Psoas muscle (tissue), 8 donors: ENCODE data around the gene ZNF652. TPM values are rescaled to one million over a fixed set of nuclear protein-coding genes. Genes with fewer than 3 reads are reported as not detected.

Source experiments
- ATAC-seq, 4 donors: fragments of 200-7000 bp; cut with Tn5 transposase; one replicate each; pipeline ENCODE4 v1.9.1; 2020; ENCODE audit warnings: moderate library complexity in 3 of 4, mild to moderate bottlenecking in 2 of 4
- DNase-seq, 2 donors: peaks; one replicate each; pipeline ENCODE4 v3.0.0-alpha.2; 2020
- H3K27ac ChIP-seq: fragments of 200-600 bp; one replicate; pipeline ENCODE4 v1.8.0; 2022
- H3K27me3 ChIP-seq, 3 donors: fragments of 200-600 bp in 1 of 3; one replicate each; pipeline versions ENCODE4 v1.6.1 to v1.8.0; 2013 to 2022; ENCODE audit warnings: low read length in 2 of 3, mild to moderate bottlenecking in 2 of 3, moderate library complexity in 1 of 3; ENCODE audit not compliant: insufficient read depth in 3 of 3
- H3K36me3 ChIP-seq, 2 donors: fragments of 200-600 bp in 1 of 2; one replicate each; pipeline versions ENCODE4 v1.6.1 to v1.8.0; 2013 to 2022; ENCODE audit warnings: low read depth in 1 of 2, mild to moderate bottlenecking in 1 of 2, moderate library complexity in 1 of 2; ENCODE audit not compliant: insufficient read depth in 1 of 2
- H3K4me1 ChIP-seq: fragments of 200-600 bp; one replicate; pipeline ENCODE4 v1.8.0; 2022
- H3K4me3 ChIP-seq: fragments of 200-600 bp; one replicate; pipeline ENCODE4 v1.8.0; 2022; ENCODE audit warnings: mild to moderate bottlenecking
- H3K9me3 ChIP-seq: fragments of 200-600 bp; one replicate; pipeline ENCODE4 v1.8.0; 2022
- CTCF ChIP-seq: fragments of 200-600 bp; IDR thresholded peaks from one replicate; pipeline ENCODE4 v1.8.0; 2022; ENCODE audit warnings: antibody characterized with exemption
- WGBS, 3 donors: extraction: QIAGEN DNeasy Blood & Tissue Kit; methylation state at CpG; one replicate each; pipeline versions ENCODE4 v1.1.6 to v1.1.7; 2013; 5-methylcytosine and 5-hydroxymethylcytosine counted together
- intact Hi-C, 2 donors: fragments of 100-400 bp; cut with DNase I; formaldehyde crosslinking; loops; one replicate each; pipeline versions ENCODE4 v1.11.0 to v1.14.2; 2022
- polyA plus RNA-seq, 3 donors: library from polyadenylated mRNA; stranded (reverse); fragments of 200-250 nt; gene quantifications; one replicate each; pipeline ENCODE4 v1.2.3, GENCODE V29; 2013
- total RNA-seq, 4 donors: library from RNA; stranded (reverse); fragmentation: NEBNext Ultra II Directional in 2 of 4; extraction: Animal tissue kit (Norgen Biotek cat#: 25700) in 2 of 4; gene quantifications; one replicate each; pipeline versions ENCODE4 v1.2.1 to v1.2.4, GENCODE V29; 2021 to 2023
- donor health status: healthy with polysubstance abuse.
- donor health status: DM: no; HTN: no; CAD: no; lungs with moderate emphysema.
- donor health status: Bipolar disorder and iron deficiency.
- donor health status: healthy.
- donor health status: DM: yes; HTN: yes; CAD: no.
- donor health status: DM: no; HTN: no; CAD: no.
- donor health status: DM: no; HTN: no; CAD: no.
- donor health status: DM: yes; HTN: yes; CAD: no.

The ZNF652 gene
- total and polyA plus RNA-seq, 7 donors = 3.1 to 30.1 (median 21.3) TPM

- ATAC-seq (no peak), DNase-seq (no peak)
- no peak for TF ChIP-seq CTCF
- WGBS, 3 donors = 83 to 93% (median 92%) methylated on average over 13 of the region's 13 CpGs
- no peak overlapping the region for H3K4me3 ChIP-seq
- intact Hi-C loops = loop anchor here (5.0 to 10.0 kb wide), 2 partner anchors 45 to 238 kb away; partner anchors contain the start of gene ZNF652 (in 1 of the 2)
- H3K4me1 ChIP-seq = peaks cover 9% of the 10 kb centered on the region
- no peaks in the 10 kb centered on the region for H3K27me3 ChIP-seq
- peaks cover 0 to 18% of the 10 kb centered on the region in 2 donors for H3K36me3 ChIP-seq
- H3K27ac ChIP-seq = peak overlapping the region; percentile 1
- no peaks in the 10 kb centered on the region for H3K9me3 ChIP-seq
Observed at GRCh38 chr17:49316889-49317675, 45.0 kb downstream of the ZNF652 start.

- ATAC-seq (peak; percentile 12 to 78 (median 36)), DNase-seq (no peak)
- intact Hi-C loops = loop anchor here (5.0 to 10.0 kb wide), 2 partner anchors 46 to 239 kb away; partner anchors contain the start of gene ZNF652 (in 1 of the 2)
- peaks cover 9% of the 10 kb centered on the region for H3K4me1 ChIP-seq
- H3K36me3 ChIP-seq = peaks cover 0 to 26% of the 10 kb centered on the region in 2 donors
- TF ChIP-seq CTCF = no peak
- no peaks in the 10 kb centered on the region for H3K27me3 ChIP-seq
- peak overlapping the region; percentile 1 for H3K27ac ChIP-seq
- peak overlapping the region; percentile 37 for H3K4me3 ChIP-seq
- H3K9me3 ChIP-seq = no peaks in the 10 kb centered on the region
- WGBS, 3 donors = 29 to 59% (median 38%) methylated on average over 2 of the region's 2 CpGs
Observed at GRCh38 chr17:49316258-49316570, 45.8 kb downstream of the ZNF652 start.

GRCh38 chr17:49315551-49316257 lies 46.3 kb downstream of the ZNF652 start:
- intact Hi-C loops = loop anchor here (1.0 to 10.0 kb wide), 5 partner anchors 47 to 241 kb away; partner anchors contain the start of gene ZNF652 (in 1 of the 2)
- H3K4me3 ChIP-seq = peak overlapping the region; percentile 37
- H3K9me3 ChIP-seq = no peaks in the 10 kb centered on the region
- H3K36me3 ChIP-seq = peaks cover 0 to 32% of the 10 kb centered on the region in 2 donors
- WGBS, 3 donors = 36 to 48% (median 38%) methylated on average over 9 of the region's 9 CpGs
- peaks cover 9% of the 10 kb centered on the region for H3K4me1 ChIP-seq
- H3K27me3 ChIP-seq = no peaks in the 10 kb centered on the region
- TF ChIP-seq CTCF = peak; percentile 88
- H3K27ac ChIP-seq = peak overlapping the region; percentile 1
- ATAC-seq (peak; percentile 98 to 100 (median 100)), DNase-seq (peak; percentile 63 to 84)

GRCh38 chr17:49312722-49313121 lies 49.3 kb downstream of the ZNF652 start:
- WGBS, 3 donors = 76 to 80% (median 80%) methylated on average over 3 of the region's 3 CpGs
- intact Hi-C loops = loop anchor here in 1 of 2 donors (10.0 kb wide), 1 partner anchor 242 kb away; no protein-coding TSS in a partner anchor
- no peak for TF ChIP-seq CTCF
- H3K27ac ChIP-seq = no peak overlapping the region
- ATAC-seq (no peak), DNase-seq (no peak)
- no peaks in the 10 kb centered on the region for H3K9me3 ChIP-seq
- no peaks in the 10 kb centered on the region for H3K27me3 ChIP-seq
- H3K36me3 ChIP-seq = peaks cover 0 to 39% of the 10 kb centered on the region in 2 donors
- H3K4me1 ChIP-seq = peaks cover 9% of the 10 kb centered on the region
- no peak overlapping the region for H3K4me3 ChIP-seq
